ENCODE results near the gene INTS3.
A peak's percentile ranks its signal among the peaks of the same experiment; 100 is the strongest.

The INTS3 gene

GRCh38 chr1:153789478-153790034, 61.7 kb downstream of the INTS3 start:
- H3K4me3 ChIP-seq (replicated peaks in 1 of 2; ENCODE audit: low read depth in 2 of 2, low read length in 2 of 2): no peak overlapping the region
- DNase-seq (ENCODE audit: low read depth in 2 of 2): peak in 1 of 2 donors; percentile 16

GRCh38 chr1:153790313-153790965, 62.6 kb downstream of the INTS3 start:
- TF ChIP-seq CTCF (IDR thresholded peaks at IDR 0.05; ENCODE audit: low read depth, low read length): no peak
- DNase-seq (ENCODE audit: low read depth in 2 of 2): peak; percentile 76 to 94
- H3K4me3 ChIP-seq (replicated peaks in 1 of 2; ENCODE audit: low read depth in 2 of 2, low read length in 2 of 2): peak overlapping the region; percentile 14 to 28

More at GRCh38 chr1:153789478-153790034, 61.7 kb downstream of the INTS3 start:
- no peak for TF ChIP-seq CTCF (IDR thresholded peaks at IDR 0.05; ENCODE audit: low read depth, low read length)

GRCh38 chr1:153790966-153791647, 63.3 kb downstream of the INTS3 start:
- peak overlapping the region; percentile 14 to 28 for H3K4me3 ChIP-seq (replicated peaks in 1 of 2; ENCODE audit: low read depth in 2 of 2, low read length in 2 of 2)
- no peak for TF ChIP-seq CTCF (IDR thresholded peaks at IDR 0.05; ENCODE audit: low read depth, low read length)
- DNase-seq (ENCODE audit: low read depth in 2 of 2): peak; percentile 88 to 92

- H3K4me3 ChIP-seq (replicated peaks in 1 of 2; ENCODE audit: low read depth in 2 of 2, low read length in 2 of 2): no peak overlapping the region
- no peak for TF ChIP-seq CTCF (IDR thresholded peaks at IDR 0.05; ENCODE audit: low read depth, low read length)
- DNase-seq (ENCODE audit: low read depth in 2 of 2): peak; percentile 41 to 63
Observed at GRCh38 chr1:153791648-153792253, 63.9 kb downstream of the INTS3 start.

- no peak for DNase-seq (ENCODE audit: low read depth in 2 of 2)
- no peak overlapping the region for H3K4me3 ChIP-seq (replicated peaks in 1 of 2; ENCODE audit: low read depth in 2 of 2, low read length in 2 of 2)
- no peak for TF ChIP-seq CTCF (IDR thresholded peaks at IDR 0.05; ENCODE audit: low read depth, low read length)
Observed at GRCh38 chr1:153792631-153793041, 64.8 kb downstream of the INTS3 start.

- no peak overlapping the region for H3K4me3 ChIP-seq (replicated peaks in 1 of 2; ENCODE audit: low read depth in 2 of 2, low read length in 2 of 2)
- TF ChIP-seq CTCF (IDR thresholded peaks at IDR 0.05; ENCODE audit: low read depth, low read length): no peak
- DNase-seq (ENCODE audit: low read depth in 2 of 2): no peak
Observed at GRCh38 chr1:153793261-153793972, 65.6 kb downstream of the INTS3 start.

Data from cardiac fibroblast (primary cell).